HCEC 1CT (cell line): ENCODE data around the gene FKBP3.
"Not testable (repeated sequence)": the region's sequence is repeated elsewhere in the genome, so short reads cannot be mapped to it uniquely, and the experiment has no call there.

Source experiments
- DNase-seq: peaks from one replicate; pipeline ENCODE4 v3.0.0-alpha.2; 2017

FKBP3 gene

DNA sequence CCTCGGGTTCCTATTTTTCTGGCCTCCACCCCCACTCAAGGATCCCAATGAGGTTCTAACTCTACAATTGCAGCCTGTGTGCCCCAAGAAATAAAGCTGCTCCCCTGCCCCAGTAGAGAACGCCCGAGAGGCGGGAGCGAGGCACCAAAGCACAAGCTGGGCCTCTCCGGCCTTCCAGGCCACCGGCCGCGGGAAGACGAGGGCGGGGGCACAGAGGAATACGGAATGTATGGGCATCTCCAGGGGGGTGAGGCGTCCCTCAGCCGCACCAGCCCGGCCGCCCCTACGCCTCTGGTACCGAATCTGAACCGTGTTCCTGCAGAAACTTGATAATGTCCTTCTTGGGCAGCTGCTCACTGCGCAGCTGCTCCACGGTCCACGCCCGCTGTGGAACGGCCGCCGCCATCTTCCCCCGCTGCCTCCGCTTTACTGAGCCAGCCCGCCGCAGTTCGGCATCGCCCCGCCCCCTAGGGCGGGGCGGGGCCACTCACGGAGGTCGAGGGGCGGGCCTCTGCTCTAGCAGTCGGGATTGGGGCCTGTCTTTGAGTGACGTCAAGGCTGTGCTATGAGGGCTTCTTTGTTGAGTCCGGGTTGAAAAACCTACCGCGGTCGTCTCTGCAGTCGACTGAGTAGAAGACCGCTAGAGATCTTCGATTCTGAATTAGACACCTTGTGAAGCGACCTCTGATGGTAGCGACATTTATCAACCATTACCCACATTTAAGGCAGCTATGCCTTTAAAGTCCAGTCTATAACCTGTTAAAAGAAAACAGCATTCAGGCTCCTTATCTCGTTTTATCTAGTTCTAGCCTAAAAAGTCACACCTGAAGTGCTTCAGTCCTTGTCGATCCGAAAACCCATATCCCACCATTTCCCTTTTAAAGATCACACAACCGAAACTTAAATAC is at the start of gene FKBP3:
Gene FKBP3, minus strand, starts transcription at position 431 of the 908 bp plus-strand sequence. Its CDS starts 25 bp downstream, at position 406.
- peak; percentile 99 for DNase-seq

DNA sequence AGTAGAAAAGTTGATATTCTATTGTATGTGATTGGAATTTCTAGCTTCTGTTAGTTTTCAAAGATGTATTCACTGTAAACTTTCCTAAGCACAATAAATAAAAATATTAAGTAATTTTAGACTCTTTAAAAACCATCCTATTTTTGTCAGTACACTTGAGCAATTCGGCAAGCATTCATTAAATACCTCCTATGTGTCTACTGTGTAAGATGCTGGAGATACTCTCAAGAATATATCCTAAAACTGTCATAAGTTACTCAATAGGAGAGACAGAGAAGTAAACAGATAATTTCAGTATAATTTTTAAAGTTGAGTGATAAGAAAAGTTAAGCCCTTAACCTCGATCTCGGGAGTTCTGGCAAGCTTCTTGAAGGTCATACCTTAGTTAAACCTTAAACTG is 47.5 kb upstream of the FKBP3 start:
- no peak for DNase-seq

DNA sequence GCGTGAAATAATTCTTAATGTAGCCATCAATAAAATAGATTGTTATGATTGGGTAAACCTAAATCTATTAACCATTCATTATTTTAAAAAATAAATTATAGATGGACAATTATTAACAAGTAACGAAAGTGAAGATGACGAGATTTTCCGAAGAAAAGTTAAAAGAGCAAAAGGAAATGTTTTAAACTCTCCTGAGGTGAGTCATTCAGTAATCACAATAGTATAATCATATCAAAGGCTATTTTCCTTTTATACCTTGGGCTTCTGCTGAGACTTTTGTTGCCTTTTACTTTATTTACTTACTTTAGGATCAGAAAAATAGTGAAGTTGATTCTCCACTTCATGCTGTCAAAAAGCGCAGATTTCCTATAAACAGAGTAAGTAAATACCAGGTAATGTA is 47.0 kb upstream of the FKBP3 start:
- DNase-seq: peak; percentile 15

DNA sequence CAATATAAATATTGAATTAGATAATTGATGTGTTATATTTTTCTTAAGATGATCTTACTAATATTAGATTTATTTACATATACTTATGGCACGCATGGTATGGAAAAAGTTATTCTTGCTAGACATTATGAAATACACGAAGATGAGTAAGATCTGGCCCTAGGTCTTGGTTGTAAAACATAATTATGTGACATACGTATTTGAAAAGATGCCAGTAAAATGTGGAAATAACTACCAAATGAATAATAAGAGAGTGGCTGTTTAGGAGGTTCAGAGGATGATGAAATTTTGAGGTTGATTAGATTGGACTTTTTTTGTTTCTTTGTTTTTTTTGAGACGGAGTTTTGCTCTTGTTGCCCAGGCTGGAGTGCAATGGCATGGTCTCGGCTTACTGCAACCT is 42.8 kb upstream of the FKBP3 start:
- peak; percentile 97 for DNase-seq

DNA sequence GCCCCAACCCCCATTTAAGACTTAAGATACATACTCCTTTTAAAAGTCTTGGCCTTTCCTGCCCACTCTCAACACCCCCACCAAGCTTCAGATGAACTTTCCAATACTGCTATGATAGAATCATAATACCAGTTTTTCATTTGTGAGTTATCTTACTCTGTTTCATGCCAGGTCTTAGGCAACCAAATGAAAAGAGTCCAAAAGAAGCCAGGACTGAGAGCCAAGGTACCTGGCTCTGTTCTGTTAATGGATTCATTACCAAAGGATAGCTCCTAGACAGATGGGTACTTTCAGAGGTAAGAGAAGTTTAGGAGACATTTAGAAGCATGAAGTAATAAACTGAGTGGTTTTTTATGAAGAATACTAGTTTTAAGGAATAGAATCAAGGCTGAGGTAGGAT is 35.6 kb upstream of the FKBP3 start:
- DNase-seq: no peak

DNA sequence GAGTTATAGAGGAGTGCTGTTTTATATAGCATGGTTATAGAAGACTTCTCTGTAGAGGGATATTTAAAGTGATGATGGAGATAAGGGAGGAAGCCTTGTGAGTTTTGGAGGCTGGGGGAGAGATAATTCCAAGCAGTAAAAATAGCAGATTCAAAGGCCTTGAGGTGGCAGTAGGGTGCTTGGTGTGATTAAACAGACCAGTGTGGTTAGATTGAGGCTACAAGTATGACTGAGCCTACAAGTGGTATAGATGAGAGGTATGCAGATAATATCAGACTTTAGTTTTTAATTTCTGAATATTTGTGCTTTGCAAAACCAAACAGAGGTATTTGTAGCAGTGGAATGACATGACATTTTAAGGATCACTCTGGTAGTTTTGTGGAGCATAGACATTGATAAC is 21.8 kb upstream of the FKBP3 start:
- peak; percentile 12 for DNase-seq

DNA sequence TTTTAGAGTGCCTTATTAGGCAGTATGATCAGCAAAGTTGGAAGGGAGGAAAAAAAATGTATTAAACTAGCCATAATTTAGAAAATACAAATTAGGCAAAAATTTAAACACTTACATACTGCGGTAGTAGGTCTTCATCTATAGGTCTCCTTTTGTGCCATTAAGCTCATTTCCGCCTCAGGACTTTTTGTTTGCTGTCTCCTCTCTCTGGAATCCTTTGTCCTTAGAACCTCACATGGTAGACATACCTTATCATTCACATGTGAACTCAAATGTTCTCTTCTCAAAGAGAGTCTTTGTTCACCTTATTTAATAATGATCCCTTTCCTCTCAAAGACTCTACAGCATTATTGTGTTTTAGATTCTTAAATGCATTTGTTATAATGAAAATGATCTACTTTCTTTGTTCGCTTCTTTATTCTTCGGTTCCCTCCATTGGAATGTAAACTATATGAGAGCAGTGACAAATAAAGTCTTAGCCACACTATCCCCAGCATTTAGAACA is 16.2 kb upstream of the FKBP3 start:
- DNase-seq: no peak

DNA sequence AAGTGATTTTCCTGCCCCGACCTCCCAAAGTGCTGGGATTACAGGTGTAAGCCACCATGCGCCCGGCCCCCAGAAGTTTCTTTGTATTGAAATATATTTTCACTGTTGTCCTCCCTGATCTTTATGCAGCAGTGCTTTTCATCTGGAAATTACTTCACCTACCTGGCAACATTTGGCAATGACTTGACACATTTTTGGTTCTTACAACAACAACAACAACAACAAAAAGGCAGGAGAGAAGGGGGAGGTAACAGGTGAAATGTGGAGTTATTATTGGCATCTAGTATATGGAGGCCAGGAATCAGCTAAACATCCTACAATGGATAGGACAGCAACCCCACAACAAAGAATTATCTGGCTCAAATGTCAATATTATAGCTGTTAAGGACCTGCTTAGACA is 15.3 kb upstream of the FKBP3 start:
- DNase-seq: no peak

DNA sequence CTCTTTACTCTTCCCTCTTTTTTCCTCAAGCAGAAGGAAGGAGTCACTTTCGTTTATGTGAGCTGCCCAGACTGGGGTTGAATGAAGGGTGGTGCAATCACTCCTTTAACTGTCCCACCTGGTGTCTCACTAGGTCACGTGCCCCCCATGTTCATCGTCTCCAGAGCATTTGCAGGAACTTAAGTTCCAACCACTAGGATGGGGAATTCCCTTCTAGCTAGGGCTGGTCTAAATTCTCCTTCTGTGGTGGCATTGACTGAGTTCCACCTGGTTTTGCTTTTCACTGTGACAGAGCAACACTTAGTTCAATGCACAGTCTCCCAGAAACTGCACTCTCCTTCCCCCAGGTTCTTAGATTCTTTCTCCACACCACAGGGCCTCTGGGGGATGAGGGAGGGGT is 10.9 kb upstream of the FKBP3 start:
- no peak for DNase-seq

DNA sequence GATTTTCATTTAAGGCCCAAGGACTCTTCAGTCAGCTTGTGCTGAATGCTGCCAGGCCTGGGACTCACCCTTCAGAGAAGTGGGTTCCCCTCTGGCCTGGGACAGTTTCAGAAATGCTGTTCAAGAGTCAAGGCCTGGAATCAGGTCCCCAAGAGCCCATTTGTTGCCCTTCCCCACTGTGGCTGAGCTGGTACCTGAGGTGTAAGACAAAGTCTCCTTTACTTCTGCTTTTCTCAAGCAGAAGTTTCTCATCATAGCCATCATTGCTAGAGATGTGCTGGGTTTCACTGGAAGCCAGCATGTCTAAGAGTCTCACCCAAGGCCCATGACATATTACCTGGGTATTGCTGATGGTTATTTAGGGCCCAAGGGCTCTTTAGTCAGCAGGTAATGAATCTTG is 10.4 kb upstream of the FKBP3 start:
- DNase-seq: no peak

DNA sequence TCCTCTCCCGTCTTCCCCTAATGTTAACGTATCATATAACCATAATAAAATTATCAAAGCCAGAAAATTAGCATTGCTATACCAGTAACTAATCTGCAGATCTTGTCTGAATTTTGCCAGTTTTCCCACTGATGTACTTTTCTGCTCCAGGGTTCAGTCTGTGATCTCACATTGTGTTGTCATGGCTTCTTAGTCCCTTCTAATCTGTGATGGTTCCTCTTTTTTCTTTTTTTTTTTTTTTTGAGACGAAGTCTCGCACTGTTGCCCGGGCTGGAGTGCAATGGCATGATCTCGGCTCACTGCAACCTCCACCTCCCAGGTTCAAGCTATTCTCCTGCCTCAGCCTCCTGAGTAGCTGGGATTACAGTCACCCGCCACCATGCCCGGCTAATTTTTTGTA is 7.8 kb upstream of the FKBP3 start:
- DNase-seq: not testable (repeated sequence)

DNA sequence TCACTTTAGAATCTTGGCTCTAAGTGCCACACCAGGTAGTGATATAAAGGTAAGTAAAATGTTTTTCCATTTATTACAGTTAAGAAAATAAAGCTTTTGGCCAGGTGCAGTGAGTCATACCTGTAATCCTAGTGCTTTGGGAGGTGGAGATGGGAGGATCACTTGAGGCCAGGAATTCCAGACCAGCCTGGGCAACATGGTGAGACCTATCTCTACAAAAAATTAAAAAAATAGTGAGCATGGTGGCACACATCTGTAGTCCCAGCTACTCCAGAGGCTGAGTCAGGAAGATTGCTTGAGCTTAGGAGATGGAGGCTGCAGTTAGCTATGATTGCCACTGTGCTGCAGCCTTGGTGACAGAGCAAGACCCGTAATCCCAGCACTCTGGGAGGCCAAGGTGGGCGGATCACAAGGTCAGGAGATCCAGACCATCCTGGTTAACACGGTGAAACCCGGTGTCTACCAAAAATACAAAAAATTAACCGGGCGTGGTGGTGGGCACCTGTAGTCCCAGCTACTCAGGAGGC is 6.4 kb upstream of the FKBP3 start:
- DNase-seq: no peak

DNA sequence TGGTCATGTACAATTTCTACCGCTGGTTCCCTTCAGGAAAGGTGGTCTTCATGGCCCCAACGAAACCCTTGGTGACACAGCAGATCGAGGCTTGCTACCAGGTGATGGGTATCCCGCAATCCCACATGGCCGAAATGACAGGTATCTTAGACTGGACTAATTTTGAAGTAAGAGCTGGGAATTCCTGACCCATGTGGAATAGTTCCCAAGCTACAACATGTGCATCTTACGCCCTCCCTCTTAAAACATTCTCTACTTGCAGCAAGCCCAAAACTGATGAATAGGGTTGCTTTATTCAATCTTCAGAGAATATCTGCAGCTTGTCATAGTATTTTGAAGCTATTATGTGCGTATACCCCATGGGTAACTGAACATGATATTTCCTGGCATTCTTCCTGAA is 2.1 kb upstream of the FKBP3 start:
- DNase-seq: peak; percentile 11

DNA sequence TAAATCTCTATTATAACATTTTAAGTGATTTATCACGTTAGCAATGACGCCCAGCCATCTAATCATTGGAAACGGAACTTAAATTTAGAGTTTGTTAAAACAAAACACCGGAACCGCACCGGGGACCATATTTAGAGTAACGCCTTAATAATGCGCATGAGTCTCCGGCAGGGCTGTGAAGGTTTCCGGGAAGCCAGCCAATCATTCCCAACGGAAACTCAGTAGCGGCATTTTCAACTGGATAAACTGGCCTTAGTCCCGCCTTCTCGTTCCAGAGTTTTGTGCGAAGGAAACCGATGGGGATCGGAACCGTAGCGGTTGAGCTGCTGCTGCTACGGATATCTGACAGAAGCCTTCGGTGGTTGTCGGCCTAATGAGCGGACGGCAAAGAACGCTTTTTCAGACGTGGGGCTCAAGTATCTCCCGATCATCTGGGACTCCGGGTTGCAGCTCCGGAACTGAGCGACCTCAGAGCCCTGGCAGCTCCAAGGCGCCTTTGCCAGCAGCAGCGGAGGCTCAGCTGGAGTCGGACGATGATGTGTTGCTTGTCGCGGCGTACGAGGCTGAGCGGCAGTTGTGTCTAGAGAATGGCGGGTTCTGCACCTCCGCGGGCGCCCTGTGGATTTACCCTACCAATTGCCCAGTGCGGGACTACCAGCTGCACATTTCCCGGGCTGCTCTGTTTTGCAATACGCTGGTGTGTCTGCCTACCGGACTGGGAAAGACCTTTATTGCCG is 1.5 kb upstream of the FKBP3 start, which contains the start of gene FANCM:
Gene FANCM, plus strand, starts transcription at position 272 of the 737 bp plus-strand sequence. Its CDS starts 102 bp downstream, at position 374.
- DNase-seq: peak; percentile 98

DNA sequence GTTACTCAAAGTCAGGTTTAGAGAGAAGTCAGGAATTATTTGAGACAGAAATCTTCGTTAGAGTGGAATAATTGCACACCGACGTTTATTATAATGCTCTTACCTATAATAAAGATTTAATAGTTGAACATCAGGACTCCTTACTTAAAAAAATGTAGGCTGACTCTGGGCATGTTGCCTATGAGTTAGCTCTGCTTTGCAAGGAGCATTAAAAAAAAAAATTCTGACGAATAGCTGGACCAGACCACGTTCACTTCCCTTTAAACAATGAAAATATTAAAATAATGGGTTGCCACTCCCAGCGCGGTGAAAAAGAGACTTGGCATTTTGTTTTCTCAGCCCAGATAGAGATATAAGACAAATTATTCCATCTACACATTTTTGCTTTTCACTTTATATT is 875 bp upstream of the FKBP3 start:
- DNase-seq: no peak

DNA sequence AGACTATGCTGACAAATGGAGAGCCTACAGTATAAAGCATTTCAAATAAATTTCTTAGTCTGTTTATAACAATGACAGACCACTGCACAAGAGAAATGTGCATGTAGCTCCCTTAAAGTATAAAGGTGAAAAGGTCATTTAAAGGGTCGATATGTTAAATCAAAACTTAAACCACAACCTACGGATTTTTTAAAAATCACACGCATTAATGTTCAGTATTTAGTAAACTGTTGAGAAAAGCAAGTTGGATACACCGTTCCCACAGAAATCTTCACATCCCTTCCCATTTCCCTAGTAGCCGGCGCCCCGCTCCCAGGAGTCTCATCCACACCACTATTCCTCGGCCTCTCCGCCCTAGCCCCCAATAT is 614 bp downstream of the FKBP3 start:
- DNase-seq: no peak

DNA sequence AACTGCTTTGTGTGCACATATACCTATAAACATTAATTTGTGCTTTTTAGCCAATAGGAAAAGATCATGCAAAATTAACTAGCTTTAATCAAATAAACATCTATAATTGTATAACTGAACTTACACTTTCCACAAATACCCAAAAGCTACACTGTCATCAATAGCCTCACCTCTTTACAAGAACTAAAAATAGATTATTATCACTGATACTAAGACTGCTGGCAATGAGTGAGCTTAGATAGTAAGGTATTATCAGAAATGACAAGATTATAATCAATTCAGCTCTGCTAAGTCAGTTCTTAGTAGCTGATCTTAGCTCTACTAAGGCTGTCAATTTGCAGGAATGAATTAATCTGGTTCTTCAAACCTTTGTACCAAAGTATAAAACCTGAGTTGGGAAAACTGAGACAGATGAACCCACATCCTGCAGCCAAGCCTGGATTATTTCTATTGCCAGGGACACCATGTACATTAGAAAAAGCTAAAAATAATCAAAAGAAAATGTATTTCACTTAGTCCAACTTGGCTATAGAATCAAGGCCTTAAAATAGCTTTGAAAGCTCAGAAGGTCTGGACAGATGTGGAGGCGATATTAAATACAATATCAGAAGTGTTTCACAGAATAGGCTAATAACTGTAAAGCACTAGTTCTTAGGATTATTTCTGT is 5.2 kb downstream of the FKBP3 start:
- no peak for DNase-seq

DNA sequence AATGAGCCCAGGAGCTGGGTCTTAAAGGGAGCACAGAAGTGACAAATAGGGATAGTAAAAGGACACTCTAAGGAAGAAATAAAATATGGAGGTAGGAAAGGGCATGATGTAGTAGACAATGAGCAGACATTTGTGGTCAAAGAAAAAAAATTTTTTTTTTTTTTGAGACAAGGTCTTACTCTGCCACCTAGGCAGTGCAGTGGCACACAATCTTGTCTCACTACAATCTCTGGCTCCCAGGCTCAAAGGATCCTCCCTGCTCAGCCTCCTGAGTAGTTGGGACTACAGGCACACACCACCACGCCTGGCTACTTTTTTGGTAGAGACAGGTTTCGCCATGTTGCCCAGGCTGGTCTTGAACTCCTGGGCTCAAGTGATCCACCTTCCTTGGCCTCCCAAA is 8.5 kb downstream of the FKBP3 start:
- no peak for DNase-seq

DNA sequence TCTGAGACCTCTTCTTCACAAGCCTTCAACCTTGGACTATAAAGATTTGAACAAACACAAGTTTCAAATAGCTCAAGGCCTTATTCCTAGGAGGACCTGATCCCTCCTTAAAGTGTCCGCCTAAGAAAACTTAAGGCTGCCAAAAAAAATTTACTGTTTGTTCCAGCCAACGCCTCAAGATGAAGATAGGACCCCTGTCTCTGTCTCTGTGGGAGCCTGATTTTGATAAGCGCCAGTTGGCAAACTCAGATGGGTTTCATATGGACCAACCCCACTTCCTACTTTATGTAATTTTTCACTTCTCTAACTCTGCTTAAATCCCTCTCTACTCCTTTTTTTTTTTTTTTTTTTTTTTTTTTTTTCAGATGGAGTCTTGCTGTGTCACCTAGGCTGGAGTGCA is 11.0 kb downstream of the FKBP3 start:
- DNase-seq: no peak

DNA sequence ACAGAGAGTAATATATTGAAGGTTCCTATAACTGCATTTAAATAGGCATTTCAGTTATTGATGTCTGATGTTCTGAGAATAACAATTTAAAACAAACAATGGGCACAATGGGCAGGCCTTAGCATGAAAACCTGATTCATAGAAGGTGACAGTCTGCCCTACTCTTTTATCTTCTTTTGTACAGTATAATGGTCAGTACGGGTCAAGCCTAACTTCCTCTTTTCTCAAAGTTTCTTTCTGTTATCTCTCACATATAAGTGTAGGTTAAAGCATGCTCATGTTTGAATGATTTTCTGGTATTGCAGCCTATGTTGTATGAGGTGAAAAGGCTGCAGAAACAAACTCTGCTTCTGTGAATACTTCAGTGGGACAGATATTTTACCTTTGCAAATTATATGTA is 14.2 kb downstream of the FKBP3 start:
- no peak for DNase-seq

DNA sequence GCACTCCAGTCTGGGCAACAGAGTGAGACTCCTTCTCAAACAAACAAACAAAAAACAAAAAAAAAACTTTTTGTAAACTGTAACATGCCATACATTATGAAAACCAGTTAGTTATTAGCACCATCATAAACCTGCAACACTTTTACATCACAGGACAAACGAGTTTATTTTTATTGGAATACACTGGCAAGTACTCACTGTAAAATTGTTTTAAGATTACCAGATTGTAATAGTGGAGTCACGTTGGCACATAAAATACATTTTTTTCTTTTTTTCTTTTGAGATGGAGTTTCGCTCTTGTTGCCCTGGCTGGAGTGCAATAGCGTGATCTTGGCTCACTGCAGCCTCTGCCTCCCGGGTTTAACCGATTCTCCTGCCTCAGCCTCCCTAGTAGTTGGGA is 15.7 kb downstream of the FKBP3 start:
- no peak for DNase-seq

DNA sequence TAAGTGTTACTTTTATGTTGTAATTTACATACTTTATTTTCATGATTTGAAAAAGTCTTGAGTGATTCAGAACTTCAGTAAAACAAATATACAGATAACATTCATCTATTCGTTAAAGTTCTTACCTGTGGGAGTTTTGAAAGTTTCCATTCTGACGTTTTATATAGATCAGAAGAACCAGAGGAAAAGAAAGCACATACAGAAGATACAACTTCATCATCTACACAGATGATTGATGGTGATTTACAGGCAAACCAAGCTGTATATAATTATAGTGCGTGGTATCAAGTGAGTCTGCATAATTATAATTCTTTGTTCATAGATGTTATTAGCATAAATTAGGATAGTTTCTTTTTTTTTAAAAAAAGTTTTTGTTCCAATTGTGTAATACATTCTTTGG is 20.0 kb downstream of the FKBP3 start:
- DNase-seq: no peak
